ENCODE measurements around the gene ATP13A4. TPM values are rescaled to one million over a fixed set of nuclear protein-coding genes. Genes with fewer than 3 reads are reported as not detected.

ATP13A4 gene
- total RNA-seq, 1 donor from 2014 or later: 0.49 TPM

DNA sequence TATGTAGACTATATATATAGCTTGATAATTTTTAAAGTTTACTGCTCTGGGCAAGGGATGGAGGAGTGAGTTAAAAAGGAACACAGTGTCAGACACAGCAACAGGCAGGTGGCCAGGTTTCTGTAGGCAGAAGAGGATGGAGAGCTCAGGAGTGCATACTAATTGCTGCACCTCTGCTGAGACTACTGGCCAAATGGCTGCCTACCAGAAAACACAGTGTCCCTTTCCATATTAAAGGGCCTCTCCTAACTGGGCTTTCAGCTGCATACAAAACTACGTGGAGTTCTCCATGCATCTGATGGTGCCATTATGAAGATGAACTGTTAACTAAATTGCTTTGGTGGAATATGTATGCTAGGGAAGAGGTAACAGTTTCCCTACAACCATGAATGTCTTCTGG lies 1.8 kb downstream of the ATP13A4 start:
- Mint-ChIP-seq H3K4me3 (ENCODE audit: unreplicated experiment) (no peak overlapping the region), H3K9me3 (ENCODE audit: unreplicated experiment) (no peaks in the 10 kb centered on the region), H3K27me3 (ENCODE audit: unreplicated experiment) (no peaks in the 10 kb centered on the region), H3K4me1 (ENCODE audit: unreplicated experiment) (no peaks in the 10 kb centered on the region), H3K36me3 (ENCODE audit: low read depth, unreplicated experiment) (no peaks in the 10 kb centered on the region), H3K27ac (ENCODE audit: unreplicated experiment) (no peak overlapping the region)
- TF ChIP-seq CTCF (IDR thresholded peaks at IDR 0.05; ENCODE audit: unreplicated experiment): no peak
- DNase-seq (ENCODE audit: low spot score): no peak

DNA sequence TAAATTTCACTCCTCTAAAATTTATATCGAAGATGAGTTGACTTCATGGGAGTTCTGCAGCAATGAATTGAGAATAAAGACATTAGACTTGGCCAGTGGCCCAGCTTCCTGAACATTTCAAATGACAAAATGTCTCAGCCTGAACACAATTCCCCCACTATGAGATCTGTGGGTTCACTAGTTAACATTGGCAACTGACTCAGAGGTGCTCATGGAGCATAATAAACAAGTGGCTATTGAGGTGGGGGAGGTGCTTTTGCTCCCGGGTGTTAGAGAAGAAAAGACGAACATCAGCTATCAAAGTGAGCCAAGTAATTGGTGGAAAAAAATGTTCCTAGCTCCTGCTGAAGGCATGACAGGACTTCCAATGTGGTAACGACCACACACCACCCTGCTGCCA lies 6.3 kb downstream of the ATP13A4 start:
- Mint-ChIP-seq H3K4me3 (ENCODE audit: unreplicated experiment) (no peak overlapping the region), H3K4me1 (ENCODE audit: unreplicated experiment) (no peaks in the 10 kb centered on the region), H3K36me3 (ENCODE audit: low read depth, unreplicated experiment) (no peaks in the 10 kb centered on the region), H3K9me3 (ENCODE audit: unreplicated experiment) (peaks cover 5% of the 10 kb centered on the region), H3K27ac (ENCODE audit: unreplicated experiment) (no peak overlapping the region), H3K27me3 (ENCODE audit: unreplicated experiment) (peaks cover under 1% of the 10 kb centered on the region)
- no peak for TF ChIP-seq CTCF (IDR thresholded peaks at IDR 0.05; ENCODE audit: unreplicated experiment)
- no peak for DNase-seq (ENCODE audit: low spot score)

DNA sequence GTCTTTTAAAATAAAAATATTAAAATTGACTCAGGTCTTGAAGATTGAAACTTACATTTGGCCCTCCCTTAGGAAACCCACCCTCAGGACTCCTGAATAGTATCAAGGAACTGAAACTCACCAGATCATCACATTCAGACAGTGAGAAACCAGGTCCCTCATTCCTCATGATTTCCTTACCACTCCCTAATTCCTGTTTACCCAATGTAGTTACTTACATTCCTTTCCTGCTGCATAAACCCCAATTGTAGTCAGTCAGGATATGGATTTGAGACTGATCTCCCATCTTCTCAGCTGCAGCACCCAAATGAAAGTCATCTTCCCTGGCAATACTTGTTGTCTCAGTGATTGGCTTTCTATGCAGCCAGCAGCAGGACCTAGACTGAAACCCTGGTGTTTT lies 8.6 kb downstream of the ATP13A4 start:
- no peak for DNase-seq (ENCODE audit: low spot score)
- H3K9me3 Mint-ChIP-seq (ENCODE audit: unreplicated experiment): peaks cover 5% of the 10 kb centered on the region
- H3K4me1 Mint-ChIP-seq (ENCODE audit: unreplicated experiment): no peaks in the 10 kb centered on the region
- no peak for TF ChIP-seq CTCF (IDR thresholded peaks at IDR 0.05; ENCODE audit: unreplicated experiment)
- no peaks in the 10 kb centered on the region for H3K36me3 Mint-ChIP-seq (ENCODE audit: low read depth, unreplicated experiment)
- no peak overlapping the region for H3K27ac Mint-ChIP-seq (ENCODE audit: unreplicated experiment)
- no peak overlapping the region for H3K4me3 Mint-ChIP-seq (ENCODE audit: unreplicated experiment)
- H3K27me3 Mint-ChIP-seq (ENCODE audit: unreplicated experiment): peaks cover 1% of the 10 kb centered on the region

GRCh38 chr3:193545304-193545703 lies 9.4 kb downstream of the ATP13A4 start:
- no peak for DNase-seq (ENCODE audit: low spot score)
- Mint-ChIP-seq H3K4me3 (ENCODE audit: unreplicated experiment) (no peak overlapping the region), H3K27ac (ENCODE audit: unreplicated experiment) (no peak overlapping the region), H3K4me1 (ENCODE audit: unreplicated experiment) (no peaks in the 10 kb centered on the region), H3K36me3 (ENCODE audit: low read depth, unreplicated experiment) (no peaks in the 10 kb centered on the region), H3K27me3 (ENCODE audit: unreplicated experiment) (peaks cover 1% of the 10 kb centered on the region), H3K9me3 (ENCODE audit: unreplicated experiment) (peaks cover 5% of the 10 kb centered on the region)
- TF ChIP-seq CTCF (IDR thresholded peaks at IDR 0.05; ENCODE audit: unreplicated experiment): no peak

- no peaks in the 10 kb centered on the region for H3K4me1 Mint-ChIP-seq (ENCODE audit: unreplicated experiment)
- peaks cover 1% of the 10 kb centered on the region for H3K27me3 Mint-ChIP-seq (ENCODE audit: unreplicated experiment)
- DNase-seq (ENCODE audit: low spot score): no peak
- no peaks in the 10 kb centered on the region for H3K36me3 Mint-ChIP-seq (ENCODE audit: low read depth, unreplicated experiment)
- H3K9me3 Mint-ChIP-seq (ENCODE audit: unreplicated experiment): peaks cover 5% of the 10 kb centered on the region
- no peak overlapping the region for H3K27ac Mint-ChIP-seq (ENCODE audit: unreplicated experiment)
- no peak overlapping the region for H3K4me3 Mint-ChIP-seq (ENCODE audit: unreplicated experiment)
- TF ChIP-seq CTCF (IDR thresholded peaks at IDR 0.05; ENCODE audit: unreplicated experiment): no peak
Observed at GRCh38 chr3:193544289-193544688, 10.4 kb downstream of the ATP13A4 start.
